A549 (cell line): ENCODE data around the gene RAB33B.

Experiments used
- BHLHE40 ChIP-seq: IDR thresholded peaks from 2 replicates; pipeline ENCODE4 v1.6.1; 2012; ENCODE audit warnings: low read depth, low read length, inconsistent platforms
- CHD4 ChIP-seq: fragments of 200-600 bp; sonication (generic); IDR thresholded peaks from 2 replicates; pipeline ENCODE4 v1.6.1; 2016; ENCODE audit warnings: antibody characterized with exemption, mild to moderate bottlenecking, borderline replicate concordance
- EP300 ChIP-seq, 2 experiments: fragments of >200 bp; sonication (Bioruptor Twin); formaldehyde crosslinking; IDR thresholded peaks; 2 replicates in 1 of 2; 3 replicates in 1 of 2; pipeline ENCODE4 v1.6.1; 2016 to 2017
- HOXA7 ChIP-seq: fragments of 250-450 bp; sonication (Bioruptor Pico); IDR thresholded peaks from 2 replicates; pipeline ENCODE4 v1.5.0; 2020; ENCODE audit warnings: mild to moderate bottlenecking, moderate library complexity
- JUN ChIP-seq, 2 experiments: fragments of >200 bp; sonication (Bioruptor Twin); formaldehyde crosslinking; IDR thresholded peaks; 2 replicates in 1 of 2; 3 replicates in 1 of 2; pipeline ENCODE4 v1.6.1; 2016 to 2017
- MAFK ChIP-seq: fragments of 450-650 bp; IDR thresholded peaks from 2 replicates; pipeline ENCODE4 v1.6.1; 2014; ENCODE audit not compliant: partially characterized antibody
- POLR2A ChIP-seq: IDR thresholded peaks from 2 replicates; pipeline ENCODE4 v1.6.1; 2012; ENCODE audit warnings: mild to moderate bottlenecking, low read length
- RCOR1 ChIP-seq: fragments of 150-350 bp; IDR thresholded peaks from 2 replicates; pipeline ENCODE4 v1.6.1; 2014; ENCODE audit warnings: antibody characterized with exemption, low read length, low read depth
- ZFP36 ChIP-seq: fragments of 450-650 bp; IDR thresholded peaks from 2 replicates; pipeline ENCODE4 v1.6.1; 2014; ENCODE audit warnings: borderline replicate concordance; ENCODE audit not compliant: partially characterized antibody
- TF ChIP-seq, protein P1 (sequence below): fragments of >200 bp; sonication (Bioruptor Twin); formaldehyde crosslinking; IDR thresholded peaks from 3 replicates; pipeline ENCODE4 v1.5.1; 2016
- TF ChIP-seq, protein P2 (sequence below): IDR thresholded peaks from 2 replicates; pipeline ENCODE4 v1.6.1; 2012
- TF ChIP-seq, protein P3 (sequence below): IDR thresholded peaks from 2 replicates; pipeline ENCODE4 v1.6.1; 2012; ENCODE audit warnings: low read depth, borderline replicate concordance

DNA sequence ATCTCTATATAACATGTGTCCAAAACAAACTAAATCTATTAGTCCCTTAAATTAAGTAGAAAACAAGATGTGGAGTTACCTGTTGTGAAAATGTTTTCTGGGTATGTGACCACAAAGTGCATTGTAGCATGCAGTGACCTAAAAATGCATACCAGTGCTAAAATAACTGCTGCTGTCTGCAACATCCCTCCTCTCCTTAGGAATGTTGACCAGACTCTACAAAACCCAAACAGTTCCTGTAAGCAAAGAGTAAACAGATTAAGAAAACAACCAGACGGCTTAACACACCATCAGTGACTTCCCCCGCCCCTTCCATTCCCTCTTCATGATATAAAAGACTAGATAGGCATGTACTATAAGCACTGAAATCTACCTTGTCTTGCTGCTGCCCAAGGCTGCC, 15.8 kb upstream of the RAB33B start:
- TF ChIP-seq, protein P1, sequence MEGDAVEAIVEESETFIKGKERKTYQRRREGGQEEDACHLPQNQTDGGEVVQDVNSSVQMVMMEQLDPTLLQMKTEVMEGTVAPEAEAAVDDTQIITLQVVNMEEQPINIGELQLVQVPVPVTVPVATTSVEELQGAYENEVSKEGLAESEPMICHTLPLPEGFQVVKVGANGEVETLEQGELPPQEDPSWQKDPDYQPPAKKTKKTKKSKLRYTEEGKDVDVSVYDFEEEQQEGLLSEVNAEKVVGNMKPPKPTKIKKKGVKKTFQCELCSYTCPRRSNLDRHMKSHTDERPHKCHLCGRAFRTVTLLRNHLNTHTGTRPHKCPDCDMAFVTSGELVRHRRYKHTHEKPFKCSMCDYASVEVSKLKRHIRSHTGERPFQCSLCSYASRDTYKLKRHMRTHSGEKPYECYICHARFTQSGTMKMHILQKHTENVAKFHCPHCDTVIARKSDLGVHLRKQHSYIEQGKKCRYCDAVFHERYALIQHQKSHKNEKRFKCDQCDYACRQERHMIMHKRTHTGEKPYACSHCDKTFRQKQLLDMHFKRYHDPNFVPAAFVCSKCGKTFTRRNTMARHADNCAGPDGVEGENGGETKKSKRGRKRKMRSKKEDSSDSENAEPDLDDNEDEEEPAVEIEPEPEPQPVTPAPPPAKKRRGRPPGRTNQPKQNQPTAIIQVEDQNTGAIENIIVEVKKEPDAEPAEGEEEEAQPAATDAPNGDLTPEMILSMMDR = no peak
- TF ChIP-seq RCOR1 (no peak), ZFP36 (no peak), HOXA7 (CRISPR knock-in tag) (no peak), EP300 (IDR thresholded peaks at IDR 0.05) (no peak), BHLHE40 (no peak), POLR2A (no peak), MAFK (no peak), CHD4 (no peak), JUN (IDR thresholded peaks at IDR 0.05) (no peak)
- TF ChIP-seq, protein P2, sequence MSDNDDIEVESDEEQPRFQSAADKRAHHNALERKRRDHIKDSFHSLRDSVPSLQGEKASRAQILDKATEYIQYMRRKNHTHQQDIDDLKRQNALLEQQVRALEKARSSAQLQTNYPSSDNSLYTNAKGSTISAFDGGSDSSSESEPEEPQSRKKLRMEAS = no peak
- TF ChIP-seq, protein P3, sequence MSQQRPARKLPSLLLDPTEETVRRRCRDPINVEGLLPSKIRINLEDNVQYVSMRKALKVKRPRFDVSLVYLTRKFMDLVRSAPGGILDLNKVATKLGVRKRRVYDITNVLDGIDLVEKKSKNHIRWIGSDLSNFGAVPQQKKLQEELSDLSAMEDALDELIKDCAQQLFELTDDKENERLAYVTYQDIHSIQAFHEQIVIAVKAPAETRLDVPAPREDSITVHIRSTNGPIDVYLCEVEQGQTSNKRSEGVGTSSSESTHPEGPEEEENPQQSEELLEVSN = no peak
